GM19463 (cell line): ENCODE results near the gene SLC29A2.
"Not testable (repeated sequence)": the region's sequence is repeated elsewhere in the genome, so short reads cannot be mapped to it uniquely, and the experiment has no call there.

ENCODE experiments used
- ATAC-seq: cut with Tn5 transposase; IDR thresholded peaks from one replicate; pipeline ENCODE4 v1.9.1; 2021; ENCODE audit warnings: mild to moderate bottlenecking, moderate library complexity; ENCODE audit not compliant: unreplicated experiment

The SLC29A2 gene

DNA sequence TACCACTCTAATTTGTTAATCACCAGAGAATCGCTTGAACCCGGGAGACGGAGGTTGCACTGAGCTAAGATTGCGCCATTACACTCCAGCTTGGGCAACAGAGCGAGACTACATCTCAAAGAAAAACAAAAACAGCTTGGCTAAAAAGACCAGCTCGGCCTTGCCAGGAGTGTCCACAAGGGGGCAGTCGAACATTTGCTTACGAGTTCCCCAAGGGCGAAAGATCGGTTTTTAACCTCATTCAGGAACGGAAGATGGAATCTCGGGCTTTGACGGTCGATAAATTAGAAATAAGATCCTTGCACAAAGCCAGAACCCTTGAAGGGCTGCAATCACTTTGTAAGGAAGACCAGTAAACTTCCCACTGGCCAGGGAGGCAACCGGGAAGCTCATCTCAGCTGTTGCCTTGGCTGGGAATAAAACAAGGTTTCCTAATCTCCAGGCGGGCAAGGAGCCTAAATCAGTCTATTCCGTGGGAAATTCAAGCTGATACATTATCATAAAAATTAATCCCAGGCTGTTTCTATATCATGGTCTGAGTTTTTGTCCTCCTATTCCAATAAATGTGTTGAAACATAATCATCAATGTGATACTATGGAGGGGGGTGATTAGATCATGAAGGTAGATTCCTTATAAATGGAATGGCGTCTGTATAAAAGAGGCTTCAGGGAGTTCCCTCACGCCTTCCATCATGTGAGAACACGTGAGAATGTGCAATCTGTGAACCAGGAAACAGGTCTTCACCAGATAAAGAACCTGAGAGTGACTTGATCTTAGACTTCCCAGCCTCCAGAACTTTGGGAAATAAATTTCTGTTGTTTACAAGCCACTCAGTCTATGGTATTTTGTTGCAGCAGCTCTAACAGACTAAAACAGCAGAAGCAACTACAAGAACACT is 14.9 kb upstream of the SLC29A2 start:
- no peak for ATAC-seq

DNA sequence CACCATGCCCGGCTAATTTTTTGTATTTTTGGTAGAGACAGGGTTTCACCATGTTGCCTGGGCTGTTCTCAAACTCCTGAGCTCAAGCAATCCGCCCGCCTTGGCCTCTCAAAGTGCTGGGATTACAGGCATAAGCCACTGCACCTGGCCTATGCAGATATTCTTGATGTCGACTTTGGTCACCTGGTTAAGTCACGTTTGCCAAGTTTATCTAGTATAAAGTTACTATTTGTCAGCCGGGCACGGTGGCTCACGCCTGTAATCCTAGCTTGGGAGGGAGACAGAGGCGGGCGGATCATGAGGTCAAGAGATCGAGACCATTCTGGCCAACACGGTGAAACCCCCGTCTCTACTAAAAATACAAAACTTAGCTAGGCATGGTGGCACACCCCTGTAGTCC is 12.8 kb upstream of the SLC29A2 start:
- ATAC-seq: not testable (repeated sequence)

DNA sequence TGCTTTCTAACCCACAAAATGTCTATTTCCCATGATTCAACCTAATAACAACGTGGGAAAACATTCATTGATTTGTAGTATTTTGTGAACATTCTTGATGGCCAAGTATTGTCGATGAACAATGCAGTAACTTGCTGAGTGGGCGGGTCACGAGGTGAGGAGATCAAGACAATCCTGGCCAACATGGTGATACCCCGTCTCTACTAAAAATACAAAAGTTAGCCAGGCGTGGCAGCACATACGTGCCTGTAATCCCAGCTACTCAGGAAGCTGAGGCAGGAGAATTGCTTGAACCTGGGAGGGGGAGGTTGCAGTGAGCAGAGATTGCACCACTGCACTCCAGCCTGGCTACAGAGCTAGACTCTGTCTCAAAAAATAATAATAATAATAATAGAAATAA is 8.7 kb upstream of the SLC29A2 start:
- not testable (repeated sequence) for ATAC-seq

DNA sequence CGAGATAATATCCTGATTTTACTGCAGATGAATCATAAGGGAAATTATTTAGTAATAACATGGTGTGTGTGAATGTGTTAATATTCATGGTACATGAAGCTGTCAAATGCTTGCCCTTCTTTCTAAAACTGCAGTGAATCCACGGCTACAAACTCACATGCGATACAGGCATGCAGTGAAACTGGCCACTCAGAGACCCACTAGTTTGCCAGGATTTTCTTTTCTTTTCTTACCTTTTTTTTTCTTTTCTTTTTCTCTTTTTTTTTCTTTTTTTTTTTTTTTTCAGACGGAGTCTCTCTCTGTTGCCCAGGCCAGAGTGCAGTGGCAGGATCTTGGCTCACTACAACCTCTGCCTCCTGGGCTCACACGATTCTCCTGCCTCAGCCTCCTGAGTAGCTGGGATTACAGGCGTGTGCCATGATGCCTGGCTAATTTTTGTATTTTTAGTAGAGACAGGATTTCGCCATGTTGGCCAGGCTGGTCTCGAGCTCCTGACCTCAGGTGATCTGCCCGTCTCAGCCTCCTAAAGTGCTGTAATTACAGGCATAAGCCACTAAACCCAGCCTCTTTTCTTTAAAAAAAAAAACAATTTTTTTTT is 2.2 kb upstream of the SLC29A2 start:
- not testable (repeated sequence) for ATAC-seq

DNA sequence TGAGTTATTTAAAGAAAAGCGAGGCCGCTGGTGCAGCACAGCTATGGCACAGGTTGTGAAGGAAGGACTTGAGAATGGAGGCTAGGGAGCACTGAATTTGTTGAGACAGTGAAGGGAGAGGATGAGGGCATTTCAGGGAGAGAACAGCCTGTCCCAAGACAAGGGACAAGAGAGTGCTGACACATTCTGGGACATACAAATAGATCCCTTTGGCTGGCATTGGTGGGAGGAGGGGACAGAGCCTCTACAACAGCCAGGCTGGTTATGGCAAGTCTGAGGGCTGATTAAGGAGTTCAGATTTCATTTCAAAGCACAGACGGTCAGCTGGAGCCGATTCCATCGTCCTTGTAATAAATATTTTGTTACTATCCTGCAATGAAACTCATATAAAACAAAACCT is 1.7 kb upstream of the SLC29A2 start:
- ATAC-seq: no peak

DNA sequence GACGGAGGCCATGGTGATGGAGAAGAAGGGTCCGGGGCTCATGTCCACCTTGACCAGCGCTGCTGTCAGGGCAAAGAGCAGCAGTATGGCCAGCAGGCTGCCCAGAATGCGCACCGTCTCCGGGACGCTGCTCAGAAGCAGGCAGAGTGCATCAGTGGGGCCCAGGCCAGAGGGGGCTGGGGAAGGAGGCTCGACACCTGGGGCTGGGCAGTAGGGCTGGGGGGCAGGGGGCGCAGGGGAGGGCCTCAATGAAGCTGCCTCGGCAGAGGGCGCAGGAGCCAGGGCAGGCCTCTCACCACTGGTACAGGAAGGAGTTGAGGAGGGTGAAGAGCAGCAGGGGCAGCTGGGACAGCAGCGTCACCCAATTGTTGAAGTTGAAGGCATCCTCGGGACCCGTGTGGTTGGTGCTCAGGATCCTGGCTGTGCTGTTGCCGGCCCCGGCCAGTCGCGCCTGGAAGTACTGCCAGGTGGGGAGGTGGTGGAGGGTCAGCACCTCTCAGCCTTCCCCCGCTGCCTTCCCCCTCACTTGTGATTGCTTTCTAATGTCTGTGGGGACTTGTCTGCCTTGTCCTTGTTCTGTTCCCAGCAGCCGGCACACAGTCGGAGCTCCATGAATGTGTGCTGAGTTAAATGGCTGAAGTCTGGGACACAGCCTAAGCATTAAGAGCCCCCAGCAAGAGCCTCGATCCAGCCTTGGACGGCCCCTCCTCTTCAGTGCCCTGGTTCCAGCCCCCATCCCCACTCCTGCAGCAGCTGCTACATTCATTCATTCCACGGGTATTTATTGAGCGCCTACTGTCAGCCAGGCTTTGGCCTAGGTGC is 2.3 kb downstream of the SLC29A2 start:
- no peak for ATAC-seq

DNA sequence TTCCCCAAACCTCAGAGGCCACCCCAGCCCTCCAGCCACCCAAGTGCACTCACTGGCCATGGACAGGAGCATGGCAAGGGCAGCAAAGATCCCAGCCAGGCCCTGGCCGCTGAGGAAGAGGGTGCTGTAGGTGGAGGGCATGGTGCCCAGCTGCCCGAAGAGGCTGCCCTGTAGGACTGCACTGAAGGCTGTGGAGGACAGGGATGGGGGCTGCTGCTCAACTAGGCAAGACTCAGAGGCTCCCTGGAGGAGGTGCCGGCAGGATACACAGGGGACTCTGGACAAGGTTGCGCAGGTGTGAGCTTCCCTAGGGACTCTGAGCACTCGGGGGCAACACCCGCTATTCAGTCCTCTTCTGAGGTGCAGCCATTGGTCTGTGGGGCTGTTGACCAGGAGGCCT is 3.1 kb downstream of the SLC29A2 start:
- ATAC-seq: no peak

GRCh38 chr11:66367561-66368312 is 3.8 kb downstream of the SLC29A2 start:
- ATAC-seq: no peak

DNA sequence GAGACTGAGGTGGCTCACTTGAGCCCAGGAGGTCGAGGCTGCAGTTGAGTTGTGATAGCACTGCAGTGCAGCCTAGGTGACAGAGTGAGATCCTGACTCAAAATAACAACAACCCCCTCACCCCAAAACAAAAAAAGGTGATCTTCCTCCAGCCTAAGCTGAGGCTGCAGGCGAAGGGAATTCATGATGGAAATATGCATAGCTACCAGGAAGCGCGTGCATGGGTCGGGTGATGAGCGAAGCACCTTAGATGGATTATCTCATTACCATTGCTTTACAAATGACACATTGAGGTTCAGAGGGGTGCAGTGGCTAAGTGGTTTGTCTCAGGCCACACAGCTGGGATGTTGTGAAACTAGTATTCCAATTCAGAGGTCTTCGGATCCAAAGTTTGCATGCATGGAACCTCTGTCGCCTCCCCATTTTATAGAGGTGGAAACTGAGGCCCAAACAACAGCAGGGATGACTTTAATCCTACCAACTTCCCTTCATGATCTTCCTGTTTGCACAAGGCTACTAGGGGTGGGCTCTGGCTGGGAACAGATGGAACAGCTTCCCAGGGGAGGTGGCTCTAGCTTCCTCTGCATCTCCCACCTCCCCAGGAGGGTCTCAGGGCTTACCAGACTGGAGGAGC is 4.6 kb downstream of the SLC29A2 start:
- no peak for ATAC-seq

DNA sequence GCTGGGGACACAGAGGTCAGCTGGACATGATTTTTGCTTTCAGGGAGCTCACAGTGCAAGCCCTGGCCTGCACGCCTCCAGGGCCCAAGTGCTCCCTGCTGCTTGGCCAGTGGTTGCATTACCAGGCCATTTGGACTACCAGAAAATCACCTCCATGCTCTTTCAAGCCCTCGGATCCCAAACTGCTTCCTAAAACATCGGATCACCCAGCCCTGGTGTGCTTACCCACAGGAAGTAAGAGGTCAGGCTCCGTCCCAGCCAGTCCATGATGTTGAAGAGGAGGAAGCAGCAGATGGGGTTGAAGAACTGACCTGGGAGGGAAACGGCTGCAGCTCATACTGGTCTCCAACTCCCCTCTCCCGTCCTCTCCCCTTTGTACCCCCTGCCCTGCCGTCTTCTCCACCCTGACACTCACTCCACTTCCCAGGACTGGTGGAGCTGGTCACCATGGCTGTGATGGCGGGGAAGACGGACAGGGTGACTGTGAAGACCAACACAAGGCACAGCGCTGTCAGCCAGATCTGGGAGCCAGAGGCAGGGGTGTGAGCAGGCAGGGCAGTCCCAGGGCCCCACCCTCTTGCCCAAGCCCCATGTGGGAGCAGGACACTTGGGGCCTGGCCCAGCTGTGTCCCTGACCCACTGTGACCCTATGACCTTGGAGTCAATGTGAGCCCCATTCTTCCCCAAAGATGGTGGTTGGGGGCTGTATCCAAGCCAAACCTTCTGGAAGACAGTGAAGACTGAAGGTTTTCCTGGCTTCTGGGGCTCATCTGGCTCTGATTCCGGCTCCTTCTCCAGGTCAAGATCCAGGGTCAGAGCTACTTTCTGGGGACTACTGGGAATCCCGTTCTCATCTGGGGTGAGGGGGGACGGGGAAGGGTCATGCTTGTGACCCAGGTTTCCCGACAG is 5.6 kb downstream of the SLC29A2 start:
- no peak for ATAC-seq

GRCh38 chr11:66365166-66365565 is 6.4 kb downstream of the SLC29A2 start:
- no peak for ATAC-seq

- ATAC-seq: no peak
Observed at GRCh38 chr11:66363805-66364535, 7.6 kb downstream of the SLC29A2 start.

GRCh38 chr11:66363187-66363601 is 8.4 kb downstream of the SLC29A2 start:
- ATAC-seq: no peak

- ATAC-seq: no peak
Observed at GRCh38 chr11:66362481-66363147, 8.9 kb downstream of the SLC29A2 start.

DNA sequence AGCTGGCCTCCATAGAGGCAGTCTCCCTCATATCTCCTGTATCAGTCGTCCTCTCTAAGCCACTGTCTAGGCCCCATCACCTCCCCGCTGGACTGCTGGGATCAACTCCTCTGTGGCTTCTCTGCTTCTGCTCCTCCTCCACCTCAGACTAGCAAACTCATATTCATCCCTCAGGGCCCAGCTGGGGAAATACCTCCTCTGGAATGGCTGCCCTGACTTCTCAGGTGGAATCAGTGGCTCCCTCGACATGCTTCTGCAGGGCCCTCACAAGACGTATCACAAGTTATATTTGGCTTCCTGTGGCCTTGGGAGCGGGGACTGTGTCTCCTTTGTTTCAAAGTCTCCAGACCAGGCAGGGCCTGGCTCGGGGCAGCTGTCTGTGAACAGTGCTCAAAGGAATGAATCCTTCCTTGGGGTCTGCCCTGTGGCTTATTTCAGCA is 10.0 kb downstream of the SLC29A2 start:
- ATAC-seq: no peak

GRCh38 chr11:66360406-66361073 is 11.0 kb downstream of the SLC29A2 start:
- no peak for ATAC-seq

DNA sequence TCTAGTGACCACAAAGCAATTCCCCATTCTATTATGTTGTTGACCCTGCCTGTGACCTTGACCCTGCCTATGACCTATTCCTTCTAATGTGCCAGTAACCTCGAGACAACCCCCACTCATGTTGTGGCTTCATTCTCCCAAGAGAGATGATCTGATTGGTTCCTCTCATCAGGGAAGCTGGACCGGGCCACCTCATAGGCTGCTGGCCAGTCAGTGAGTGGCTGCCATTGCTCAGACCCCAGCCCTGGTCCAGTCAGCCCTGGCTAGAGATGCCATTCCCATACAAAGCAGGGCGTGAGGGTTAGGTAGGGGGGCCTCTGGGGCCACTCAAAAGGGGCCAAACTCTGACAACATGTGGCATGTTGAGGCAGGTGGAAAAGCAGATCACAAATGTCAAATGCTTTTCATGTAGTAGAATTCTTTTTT is 11.9 kb downstream of the SLC29A2 start:
- no peak for ATAC-seq
